Neural progenitor cell (in vitro differentiated cells): ENCODE results near the gene CD74.

Experiments used
- CTCF ChIP-seq: fragments of 200-600 bp; sonication (generic); IDR thresholded peaks from 2 replicates; pipeline ENCODE4 v1.5.1; 2017; ENCODE audit warnings: antibody characterized with exemption, mild to moderate bottlenecking
- EZH2 ChIP-seq: fragments of 200-600 bp; sonication (generic); IDR thresholded peaks from 2 replicates; pipeline ENCODE4 v1.6.1; 2017; ENCODE audit warnings: antibody characterized with exemption, mild to moderate bottlenecking, moderate library complexity
- EZH2phosphoT487 ChIP-seq: fragments of 200-600 bp; sonication (generic); IDR thresholded peaks from 2 replicates; pipeline ENCODE4 v1.6.1; 2017; ENCODE audit warnings: antibody characterized with exemption

GRCh38 chr5:150441813-150442698, 29.3 kb upstream of the CD74 start:
- TF ChIP-seq CTCF = no peak
- no peak for TF ChIP-seq EZH2
- TF ChIP-seq EZH2phosphoT487 = no peak
